Effector CD4-positive, alpha-beta T cell (primary cell): ENCODE measurements around the gene DNAAF1. TPM values are rescaled to one million over a fixed set of nuclear protein-coding genes. Genes with fewer than 3 reads are reported as not detected.
"Not testable (repeated sequence)": the region's sequence is repeated elsewhere in the genome, so short reads cannot be mapped to it uniquely, and the experiment has no call there.

Experiments
- DNase-seq: peaks from one replicate; pipeline ENCODE4 v3.0.0-alpha.2; 2020
- total RNA-seq: gene quantifications from one replicate; lab custom pipeline; 2026; lab: John Stamatoyannopoulos, UW

Gene DNAAF1
- not detected for total RNA-seq

DNA sequence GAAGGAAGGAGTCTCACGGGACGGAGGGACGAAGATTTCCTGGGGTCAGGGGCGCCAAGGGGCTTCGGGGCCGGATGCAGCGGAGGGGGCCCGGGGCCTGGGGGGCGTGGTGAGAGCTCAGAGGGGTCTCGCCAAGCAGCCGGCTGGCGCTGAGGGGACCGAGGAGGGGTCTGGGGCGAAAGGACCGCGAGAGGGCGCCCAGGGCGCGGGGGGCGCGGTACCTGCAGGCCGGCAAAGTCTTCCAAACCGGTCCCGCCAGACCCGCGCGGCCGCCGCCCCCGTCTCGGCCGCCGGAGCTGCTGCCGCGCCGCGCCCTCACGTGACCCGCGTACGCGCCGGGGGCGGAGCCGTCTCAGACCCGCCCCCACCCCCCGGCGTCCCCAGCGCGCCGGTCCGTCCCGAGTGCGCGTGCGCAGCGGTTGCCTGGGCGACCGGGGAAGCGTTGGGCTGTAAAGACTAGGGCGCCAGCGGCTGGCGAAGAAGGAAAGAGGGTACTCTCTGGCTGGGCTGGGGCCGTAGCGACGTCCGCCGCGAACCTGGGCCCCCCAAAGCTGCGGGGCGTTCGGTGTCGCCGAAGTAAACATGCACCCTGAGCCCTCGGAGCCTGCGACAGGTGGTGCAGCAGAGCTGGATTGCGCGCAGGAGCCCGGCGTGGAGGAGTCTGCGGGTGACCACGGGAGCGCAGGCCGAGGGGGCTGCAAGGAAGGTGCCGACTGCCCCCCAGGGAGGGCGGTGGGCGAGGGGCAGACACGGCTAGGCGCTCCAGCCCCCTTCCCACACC lies at the start of gene DNAAF1, which contains the start of gene HSDL1:
Gene DNAAF1 (plus strand): TSS at position 450 of the 781 bp plus-strand sequence. CDS start 133 bp downstream, at position 583.
Gene HSDL1 (minus strand): TSS at position 319 of the 781 bp plus-strand sequence. CDS start 13,856 bp downstream, outside the sequence.
- peak; percentile 94 for DNase-seq

DNA sequence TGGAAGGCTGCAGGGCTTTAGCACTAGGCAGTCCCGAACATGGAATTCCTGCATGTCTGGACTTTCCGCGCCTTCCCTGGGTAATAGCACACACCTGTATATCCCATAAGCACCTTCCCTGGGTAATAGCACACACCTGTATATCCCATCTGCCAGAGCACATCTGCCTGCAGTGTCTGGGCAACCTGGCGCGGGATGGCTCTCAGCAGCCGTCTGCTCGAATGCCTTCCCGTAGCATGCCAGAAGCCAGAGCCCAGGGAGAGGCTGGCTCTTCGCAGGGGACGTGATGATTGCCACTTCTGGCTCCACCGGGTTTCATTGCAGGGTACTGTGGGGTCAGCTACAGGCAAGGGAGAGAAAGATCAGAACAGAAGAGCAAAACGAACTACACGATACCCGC lies 49.6 kb upstream of the DNAAF1 start:
- no peak for DNase-seq

DNA sequence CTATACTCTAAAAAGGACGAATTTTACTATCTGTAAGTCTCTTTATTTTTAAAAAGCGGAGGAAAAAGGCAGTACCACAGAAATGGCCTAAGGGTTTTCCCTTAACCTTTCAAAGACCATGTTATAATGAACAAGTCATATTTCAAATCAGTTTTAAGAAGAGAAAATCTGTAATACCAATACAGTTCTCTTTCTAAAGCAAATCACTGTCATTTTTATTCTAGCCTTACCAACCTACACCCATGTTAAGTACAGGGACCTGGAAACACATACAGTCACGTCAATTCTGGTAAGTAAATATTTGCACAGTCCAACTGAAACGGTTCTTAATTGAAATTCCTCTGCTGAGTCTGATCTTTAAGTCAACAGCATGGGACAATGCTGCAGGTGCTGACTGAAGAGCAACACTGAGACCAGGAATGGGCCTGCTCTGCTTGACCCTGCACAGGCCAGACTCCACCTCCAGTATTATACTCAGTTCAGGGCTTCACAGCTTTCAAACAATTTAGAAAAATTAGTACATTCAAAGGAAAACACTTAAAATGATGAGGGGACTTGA lies 48.6 kb upstream of the DNAAF1 start:
- no peak for DNase-seq

DNA sequence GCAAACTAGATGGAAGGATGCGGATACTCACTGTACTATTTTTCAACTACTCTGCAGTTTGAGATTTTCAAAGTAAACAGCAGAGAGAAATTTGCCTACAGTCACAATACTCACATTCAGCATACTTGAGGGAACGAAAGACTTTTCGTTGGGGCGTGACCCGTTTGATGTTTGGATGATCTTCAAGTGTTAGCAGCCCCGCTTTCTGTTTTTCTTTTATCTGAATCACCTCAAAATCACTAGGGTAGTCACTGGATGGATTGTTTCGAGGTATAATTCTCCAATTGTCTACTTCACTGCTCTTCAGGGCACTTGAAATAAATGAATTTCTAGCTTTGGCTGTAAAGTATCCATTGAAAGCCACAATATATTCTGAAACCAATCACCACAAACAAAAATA lies 46.2 kb upstream of the DNAAF1 start:
- no peak for DNase-seq

DNA sequence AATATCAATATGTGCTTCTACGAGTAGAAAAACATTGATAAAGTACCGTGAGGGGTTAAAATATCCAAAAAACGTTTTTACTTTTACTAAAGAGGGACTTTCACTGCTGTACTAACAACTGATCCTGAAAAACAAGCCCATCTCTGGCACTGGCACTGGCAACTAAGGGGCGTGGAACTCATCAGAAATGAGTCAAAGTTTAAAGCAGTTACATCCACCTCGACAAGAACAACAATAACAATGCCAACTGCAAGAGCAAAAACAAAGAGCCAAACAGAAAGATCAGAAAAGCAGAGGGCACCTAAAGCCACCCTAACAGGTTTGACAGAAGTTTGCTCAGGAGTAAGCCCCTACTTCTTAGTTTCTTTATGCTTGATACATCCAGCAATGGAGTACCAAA lies 41.4 kb upstream of the DNAAF1 start:
- no peak for DNase-seq

DNA sequence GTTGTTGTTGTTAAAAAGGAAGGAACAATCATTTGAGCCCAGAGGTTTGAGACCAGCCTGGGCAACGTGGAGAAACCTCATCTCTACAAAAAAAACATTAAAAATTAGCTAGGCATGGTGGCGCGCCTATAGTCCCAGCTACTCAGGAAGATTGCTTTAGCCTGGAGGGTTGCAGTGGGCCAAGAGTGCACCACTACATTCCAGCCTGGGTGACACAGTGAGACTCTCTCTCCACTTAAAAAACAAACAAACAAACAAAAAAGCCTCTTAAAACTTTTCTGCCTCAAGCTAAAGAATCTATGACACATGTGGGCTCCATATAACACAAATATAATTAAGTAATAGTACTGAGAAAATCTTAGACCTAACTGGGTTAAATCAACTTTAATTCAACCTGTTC lies 40.9 kb upstream of the DNAAF1 start:
- DNase-seq: no peak

DNA sequence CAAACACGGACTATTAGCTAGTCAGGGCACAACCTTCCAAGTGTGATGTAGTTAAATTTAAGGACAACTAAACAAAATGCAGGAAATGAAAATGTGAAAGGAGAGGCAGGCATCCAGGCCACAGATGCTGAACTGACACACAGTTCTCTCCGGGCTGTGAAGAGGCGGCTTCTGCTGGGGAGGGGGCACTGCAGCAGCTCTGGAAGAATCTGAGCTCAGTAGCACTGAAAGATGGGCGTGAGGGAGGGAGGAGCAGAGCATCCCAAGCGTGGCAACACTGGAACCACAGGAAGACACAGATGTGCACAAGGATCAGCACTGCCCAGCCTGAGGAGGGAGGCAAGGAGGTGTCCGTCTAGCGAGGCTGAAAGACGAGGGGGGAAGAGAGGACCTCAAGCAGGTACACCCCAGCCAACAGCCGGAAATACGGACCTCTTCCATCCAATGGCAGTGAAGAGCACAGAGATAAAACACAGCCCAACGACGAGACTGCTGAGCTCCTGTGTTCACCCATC lies 39.8 kb upstream of the DNAAF1 start:
- no peak for DNase-seq

DNA sequence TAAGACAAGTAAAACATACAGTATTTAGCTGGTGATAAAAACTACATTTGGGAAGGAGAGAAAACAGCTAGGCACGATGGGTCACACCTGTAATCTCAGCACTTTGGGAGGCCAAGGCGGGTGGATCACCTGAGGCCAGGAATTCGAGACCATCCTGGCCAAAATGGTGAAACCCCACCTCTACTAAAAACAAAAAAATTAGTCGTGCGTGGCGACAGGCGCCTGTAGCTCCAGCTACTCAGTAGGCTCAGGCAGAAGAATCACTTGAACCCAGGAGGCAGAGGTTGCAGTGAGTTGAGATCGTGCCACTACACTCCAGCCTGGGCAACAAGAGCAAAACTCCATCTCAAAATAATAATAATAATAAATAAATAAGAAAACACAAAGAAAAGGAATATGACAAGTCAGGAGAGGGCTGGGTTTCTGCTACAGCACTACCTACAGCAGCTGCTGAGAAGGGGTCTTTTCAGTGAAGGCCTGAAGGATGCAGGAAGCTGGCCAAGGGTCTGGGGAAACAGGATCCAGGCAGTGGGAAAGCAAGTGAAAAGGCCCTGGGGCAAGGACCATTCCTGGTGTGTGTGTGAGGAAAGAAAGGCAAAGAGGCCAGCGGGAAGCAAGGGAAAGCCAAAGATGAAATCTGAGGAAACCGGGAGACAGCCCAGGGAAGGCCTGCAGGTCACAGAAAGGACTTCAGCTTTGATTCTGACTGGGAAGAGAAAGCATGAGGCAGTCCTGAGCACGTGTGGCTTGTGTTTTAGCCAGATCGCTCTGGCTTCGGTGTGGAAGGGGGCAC lies 39.0 kb upstream of the DNAAF1 start:
- no peak for DNase-seq

DNA sequence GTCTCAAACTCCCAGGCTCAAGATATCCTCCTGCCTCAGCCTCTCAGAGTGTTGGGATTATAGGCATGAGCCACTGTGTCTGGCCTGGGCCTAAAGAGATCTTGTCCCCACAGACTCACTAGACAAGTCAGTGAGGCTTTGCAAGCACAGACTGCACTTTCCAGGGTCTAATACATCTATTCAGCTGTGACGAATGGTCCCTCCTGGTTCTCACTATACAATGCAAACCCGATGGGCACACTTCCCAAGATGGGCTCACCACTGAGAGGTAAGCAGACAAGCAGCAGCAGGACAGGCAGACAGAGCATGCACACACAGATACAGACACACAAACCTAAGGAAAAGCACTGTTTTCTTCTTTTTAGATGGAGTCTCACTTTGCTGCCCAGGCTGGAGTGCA lies 37.2 kb upstream of the DNAAF1 start:
- no peak for DNase-seq

DNA sequence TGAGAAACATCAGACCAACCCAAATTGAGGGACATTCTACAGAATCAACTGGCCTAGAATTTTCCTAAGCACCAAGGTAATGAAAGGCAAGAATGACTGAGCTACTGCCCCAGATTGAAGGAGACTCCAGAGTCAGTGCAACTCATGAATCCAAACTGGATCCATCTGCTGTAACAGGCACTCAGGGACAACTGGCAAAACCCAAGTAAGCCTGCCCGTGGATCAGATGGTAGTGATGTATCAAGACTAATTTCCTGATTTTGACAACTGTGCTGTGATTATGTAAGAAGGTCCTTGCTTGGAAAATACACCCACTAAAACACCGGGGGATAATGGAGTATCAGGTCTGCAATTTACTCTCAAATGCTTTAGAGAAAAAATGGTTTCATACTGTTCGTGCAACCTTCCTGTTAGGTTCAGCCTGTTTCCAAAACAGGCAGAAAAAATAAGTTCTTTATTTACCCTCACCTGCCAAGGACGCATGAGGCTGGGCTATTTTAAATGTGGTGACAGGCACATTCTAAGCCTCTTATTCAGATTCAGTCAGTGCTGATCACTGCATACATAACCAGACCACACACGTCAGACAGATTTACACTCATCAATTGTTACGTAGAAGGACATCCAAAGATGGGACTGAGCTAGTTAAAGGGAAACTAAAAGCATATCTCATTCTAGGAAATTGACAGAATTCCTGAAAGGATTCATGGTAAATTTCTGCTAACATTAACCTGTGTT lies 35.3 kb upstream of the DNAAF1 start:
- DNase-seq: no peak

DNA sequence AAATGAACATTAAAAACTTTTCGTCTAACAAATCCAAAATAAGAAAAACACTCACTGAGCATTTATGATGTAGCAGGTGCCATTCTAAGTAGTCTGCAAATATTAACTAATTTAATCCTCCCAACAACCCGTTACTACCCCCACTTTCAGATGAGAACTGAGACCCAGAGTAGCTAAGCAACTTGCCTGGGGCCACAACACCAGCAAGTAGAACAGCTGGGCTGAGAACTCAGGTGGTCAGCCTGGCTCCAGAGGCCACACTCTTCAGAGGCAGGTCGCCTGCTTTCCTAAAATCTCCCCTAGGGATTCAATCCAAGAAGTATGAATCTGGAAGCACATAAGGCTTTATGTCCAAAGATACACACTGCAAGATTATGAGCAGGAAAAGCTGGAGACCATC lies 34.6 kb upstream of the DNAAF1 start:
- DNase-seq: no peak

DNA sequence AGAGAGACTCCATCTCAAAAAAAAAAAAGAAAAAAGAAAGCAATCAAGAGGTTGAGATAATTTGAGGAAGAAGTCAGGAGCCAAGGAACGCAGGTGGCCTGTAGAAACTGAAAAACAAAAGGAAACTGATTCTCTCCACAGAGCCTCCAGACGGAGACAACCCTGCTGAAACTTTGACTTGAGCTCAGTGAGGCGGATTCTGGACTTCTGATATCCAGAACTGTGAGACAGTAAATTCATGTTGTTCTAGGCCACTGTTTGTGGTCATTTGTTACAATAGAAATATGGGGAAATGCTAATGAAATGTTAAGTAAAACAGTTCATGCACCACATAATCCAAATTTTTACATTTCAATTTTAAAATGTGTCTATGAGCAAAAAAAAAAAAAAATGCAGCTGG lies 33.6 kb upstream of the DNAAF1 start:
- no peak for DNase-seq

DNA sequence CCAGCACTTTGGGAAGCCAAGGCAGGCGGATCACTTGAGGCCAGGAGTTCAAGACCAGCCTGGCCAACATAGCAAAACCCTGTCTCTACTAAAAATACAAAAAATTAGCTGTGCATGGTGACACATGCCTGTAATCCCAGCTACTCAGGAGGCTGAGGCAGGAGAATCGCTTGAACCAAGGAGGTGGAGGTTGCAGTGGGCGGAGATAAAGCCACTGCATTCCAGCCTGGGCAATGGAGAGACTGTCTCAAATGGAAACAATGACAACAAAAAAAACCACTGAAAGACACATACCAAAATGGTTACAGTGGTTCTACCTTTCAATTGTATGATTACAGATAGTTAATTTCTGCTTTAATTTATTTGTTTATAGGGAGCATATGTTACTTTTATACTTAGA lies 33.2 kb upstream of the DNAAF1 start:
- not testable (repeated sequence) for DNase-seq

DNA sequence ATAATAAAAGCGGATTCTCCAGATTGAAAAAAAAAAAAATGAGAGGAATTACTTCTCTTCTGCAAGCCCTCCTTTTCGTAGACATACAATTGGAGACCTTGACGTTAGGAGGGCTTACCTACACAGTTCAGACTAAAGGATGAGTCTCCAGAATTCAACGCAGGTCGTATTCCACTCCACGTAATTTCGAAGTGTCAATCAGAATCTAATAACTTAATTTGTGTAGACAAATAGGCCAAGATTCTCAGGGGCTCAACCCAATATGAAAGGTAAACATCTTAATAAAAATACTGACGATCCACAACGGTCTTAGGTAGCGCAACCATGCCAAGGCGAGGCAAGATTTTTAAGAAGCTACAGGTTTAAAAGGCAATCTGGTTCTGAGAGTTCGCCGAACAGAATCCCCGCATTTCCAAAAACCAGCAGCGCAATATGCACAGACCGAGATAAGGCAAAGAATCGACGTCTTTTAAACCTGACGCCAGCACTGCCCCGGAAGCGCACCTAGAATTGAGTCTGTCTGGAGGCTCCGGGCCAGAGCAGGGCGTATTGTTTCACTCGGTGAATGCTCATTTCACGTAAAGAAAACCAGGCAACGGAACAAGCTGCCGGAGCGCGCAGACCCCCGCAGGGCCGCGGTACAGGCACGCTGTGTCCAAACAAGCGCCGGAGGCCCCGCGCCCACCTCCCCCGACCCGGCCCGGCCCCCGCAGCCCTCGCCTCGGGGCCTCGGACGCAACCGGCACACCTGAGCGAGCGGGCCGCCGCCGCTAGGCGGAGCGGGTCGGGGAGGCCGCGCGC lies 29.0 kb upstream of the DNAAF1 start:
- peak; percentile 59 for DNase-seq

DNA sequence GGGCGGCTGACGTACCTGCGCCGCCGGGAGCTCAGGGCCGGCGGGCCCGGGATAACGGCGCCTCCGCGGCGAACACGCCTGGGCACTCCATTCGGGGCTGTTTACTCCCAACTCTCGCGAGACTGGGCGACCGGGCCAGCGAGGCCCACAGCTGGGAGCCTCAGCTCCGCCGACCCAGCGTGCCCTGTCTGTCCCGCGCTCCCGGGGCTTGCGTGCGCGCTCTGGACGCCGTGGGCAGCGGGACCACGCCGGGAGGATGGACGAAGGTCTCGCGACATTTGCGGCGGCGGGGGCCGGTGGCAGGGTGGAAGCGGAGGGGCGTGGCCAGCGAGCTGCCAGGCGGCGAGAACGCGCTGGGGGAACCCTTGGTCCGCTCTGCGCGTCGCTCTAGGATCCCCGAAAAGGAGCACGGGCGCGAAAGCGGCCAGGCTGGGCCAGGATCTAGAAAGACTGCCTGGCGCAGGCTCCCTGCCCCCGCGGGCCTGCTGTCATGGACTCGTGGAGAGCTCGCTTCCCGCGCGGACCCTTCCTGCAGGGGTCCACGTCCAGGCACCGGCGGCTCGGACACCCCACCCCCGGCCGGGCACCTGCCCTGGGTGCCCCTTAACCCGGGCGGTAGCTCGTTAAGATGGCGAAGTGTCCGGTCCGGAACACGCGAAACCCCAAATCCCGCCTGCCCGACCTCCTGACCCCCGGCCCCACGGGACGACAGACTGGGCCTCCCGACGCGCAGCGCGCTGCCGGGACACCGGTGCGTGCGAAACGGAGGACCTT lies 28.2 kb upstream of the DNAAF1 start, which contains the start of gene MBTPS1:
Gene MBTPS1 (minus strand): TSS at position 223 of the 774 bp plus-strand sequence. CDS start 15,159 bp downstream, outside the sequence.
- DNase-seq: peak; percentile 97

DNA sequence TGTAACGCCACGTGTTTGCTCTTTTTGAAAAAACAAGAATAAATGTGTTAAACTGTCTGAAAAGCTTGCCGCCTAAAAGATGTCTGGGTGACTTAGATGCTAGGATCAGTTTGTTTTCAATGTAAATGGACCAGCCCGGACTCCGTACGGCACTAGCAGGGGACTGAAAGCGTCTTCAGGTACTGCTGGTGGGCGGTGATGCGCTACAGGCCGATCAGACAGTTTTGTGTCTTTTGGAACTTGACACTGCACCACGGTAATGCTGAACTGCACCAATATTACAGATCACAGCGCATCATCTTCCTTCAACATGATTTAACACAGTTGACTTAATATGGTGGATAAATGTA lies 27.6 kb upstream of the DNAAF1 start:
- peak; percentile 9 for DNase-seq

DNA sequence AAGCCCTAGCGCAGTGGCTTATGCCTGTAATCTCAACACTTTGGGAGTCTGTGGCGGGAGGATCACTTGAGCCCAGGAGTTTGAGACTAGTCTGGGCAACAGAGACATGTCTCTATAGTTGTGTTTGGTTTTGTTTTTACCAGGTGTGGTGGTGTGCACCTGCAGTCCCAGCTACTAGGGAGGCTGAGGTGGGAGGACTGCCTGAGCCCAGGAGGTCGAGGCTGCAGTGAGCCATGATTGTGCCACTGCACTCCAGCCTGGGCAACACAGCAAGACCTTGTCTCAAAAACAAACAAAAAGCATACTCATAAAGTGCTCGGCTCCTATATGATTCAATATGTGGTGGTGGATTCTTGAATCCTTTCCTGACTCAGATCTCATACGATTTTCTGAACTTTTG lies 26.8 kb upstream of the DNAAF1 start:
- DNase-seq: not testable (repeated sequence)

DNA sequence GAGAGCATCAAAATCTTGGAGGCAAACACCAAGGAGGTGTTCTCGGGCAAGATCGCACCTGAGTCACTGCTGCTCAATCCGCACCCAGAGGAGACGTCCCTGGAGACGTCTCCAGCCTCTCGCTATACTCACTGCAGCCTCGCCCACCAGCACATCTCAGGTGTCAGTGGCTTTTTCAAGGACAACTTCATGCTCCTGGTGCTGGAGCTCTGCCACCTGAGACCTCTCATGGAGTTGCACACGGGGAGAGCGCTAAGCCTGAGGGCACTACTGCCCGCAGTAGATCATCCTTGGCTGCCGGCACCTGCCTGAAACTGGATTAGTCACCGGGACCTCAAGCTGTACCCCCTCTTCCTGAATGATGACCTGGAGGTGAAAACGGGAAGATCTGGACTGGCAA lies 25.7 kb upstream of the DNAAF1 start:
- no peak for DNase-seq

DNA sequence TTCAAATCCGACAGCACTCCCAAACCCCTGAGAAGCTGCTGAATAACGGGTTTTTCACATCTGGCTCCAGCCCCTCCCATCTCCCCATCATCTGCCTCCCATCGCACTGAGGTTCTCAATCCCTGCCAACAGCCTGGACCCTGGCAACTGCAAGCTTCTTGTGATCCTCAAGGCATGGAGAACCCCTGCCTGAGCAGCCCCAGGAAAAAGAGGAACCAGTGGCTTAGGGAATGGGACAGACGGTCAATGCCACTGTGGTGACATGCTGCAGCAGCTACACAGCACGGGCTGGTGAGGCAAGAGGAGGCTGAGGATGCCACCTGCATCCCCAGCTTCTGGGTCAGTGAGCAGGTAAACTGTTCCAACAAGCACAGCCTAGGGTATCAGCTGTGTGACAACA lies 25.1 kb upstream of the DNAAF1 start:
- DNase-seq: no peak

DNA sequence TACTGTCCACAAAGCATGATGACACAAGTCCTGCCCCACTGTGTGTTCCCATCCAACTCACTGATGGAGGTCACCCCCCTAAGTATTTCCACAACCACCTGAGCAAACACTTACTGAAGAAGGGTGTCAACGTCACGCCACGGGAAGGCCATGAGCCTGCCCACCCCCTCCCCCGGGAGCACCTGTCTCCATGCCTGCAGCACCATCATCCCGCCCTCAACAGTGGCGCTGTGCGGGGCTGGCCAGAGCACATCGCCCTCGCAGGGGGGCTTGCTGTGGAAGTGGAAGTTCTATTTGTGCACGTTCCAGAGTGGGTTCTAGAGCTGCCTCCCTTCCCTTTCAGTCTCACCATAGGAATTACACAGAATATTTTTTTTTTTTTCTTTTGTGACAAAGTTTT lies 24.1 kb upstream of the DNAAF1 start:
- no peak for DNase-seq
